HG02840 (cell line): ENCODE measurements around the gene RAB25.

ENCODE experiments used
- ATAC-seq: cut with Tn5 transposase; IDR thresholded peaks from one replicate; pipeline ENCODE4 v1.9.1; 2021; ENCODE audit warnings: mild to moderate bottlenecking, moderate library complexity, moderate number of reproducible peaks; ENCODE audit not compliant: unreplicated experiment, low FRiP score

Gene RAB25

GRCh38 chr1:156076609-156077429 lies 15.9 kb downstream of the RAB25 start:
- ATAC-seq = no peak

- no peak for ATAC-seq
Observed at GRCh38 chr1:156077430-156077760, 16.4 kb downstream of the RAB25 start.

GRCh38 chr1:156078728-156079127 lies 17.8 kb downstream of the RAB25 start:
- ATAC-seq = no peak

- no peak for ATAC-seq
Observed at GRCh38 chr1:156079762-156080161, 18.8 kb downstream of the RAB25 start.

- ATAC-seq = no peak
Observed at GRCh38 chr1:156080241-156080862, 19.4 kb downstream of the RAB25 start.

GRCh38 chr1:156080863-156081179 lies 19.9 kb downstream of the RAB25 start:
- no peak for ATAC-seq

- no peak for ATAC-seq
Observed at GRCh38 chr1:156081180-156081916, 20.4 kb downstream of the RAB25 start.

GRCh38 chr1:156081917-156082308 lies 21.0 kb downstream of the RAB25 start:
- no peak for ATAC-seq

- no peak for ATAC-seq
Observed at GRCh38 chr1:156082309-156083091, 21.5 kb downstream of the RAB25 start, which contains the start of gene MEX3A. MEX3A (minus strand) TSS chr1:156082465; CDS start chr1:156081998, 467 bp downstream.

GRCh38 chr1:156083800-156084790 lies 23.1 kb downstream of the RAB25 start:
- ATAC-seq = no peak

- ATAC-seq = no peak
Observed at GRCh38 chr1:156086256-156086662, 25.3 kb downstream of the RAB25 start.

- ATAC-seq = no peak
Observed at GRCh38 chr1:156089704-156090103, 28.7 kb downstream of the RAB25 start.

- ATAC-seq = no peak
Observed at GRCh38 chr1:156090138-156090839, 29.3 kb downstream of the RAB25 start.

GRCh38 chr1:156090840-156091188 lies 29.9 kb downstream of the RAB25 start:
- no peak for ATAC-seq

- no peak for ATAC-seq
Observed at GRCh38 chr1:156091610-156092009, 30.6 kb downstream of the RAB25 start.

- ATAC-seq = no peak
Observed at GRCh38 chr1:156095906-156096508, 35.0 kb downstream of the RAB25 start.

GRCh38 chr1:156096640-156097391 lies 35.9 kb downstream of the RAB25 start:
- ATAC-seq = peak; percentile 57
